Measurements from ENCODE around the gene UPK1A. TPM values are rescaled to one million over a fixed set of nuclear protein-coding genes. Genes with fewer than 3 reads are reported as not detected.

UPK1A gene
- total RNA-seq, 1 experiment from 2014 or later = not detected

GRCh38 chr19:35710784-35711723, 44.7 kb downstream of the UPK1A start:
- no peak for TF ChIP-seq CTCF (IDR thresholded peaks at IDR 0.05; ENCODE audit: unreplicated experiment)
- POLR2A ChIA-PET = interaction anchor here (1.0 to 1.3 kb wide), 2 partner anchors 17 to 29 kb away, joined by 3 read pairs; no protein-coding TSS in a partner anchor
- Mint-ChIP-seq H3K4me3 (ENCODE audit: unreplicated experiment) (no peak overlapping the region), H3K36me3 (ENCODE audit: insufficient read depth, unreplicated experiment) (no peaks in the 10 kb centered on the region), H3K27ac (ENCODE audit: low read depth, unreplicated experiment) (no peak overlapping the region), H3K27me3 (ENCODE audit: insufficient read depth, unreplicated experiment) (no peaks in the 10 kb centered on the region), H3K9me3 (ENCODE audit: unreplicated experiment) (no peaks in the 10 kb centered on the region), H3K4me1 (ENCODE audit: insufficient read depth, unreplicated experiment) (peaks cover 5% of the 10 kb centered on the region)
- BruUV-seq (replicated peaks) = no TSS peak
- intact Hi-C loops (cut with micrococcal nuclease) = no loop called here
- CTCF ChIA-PET = interaction anchor here (0.6 to 1.8 kb wide), 4 partner anchors 14 to 163 kb away, joined by 3 to 6 read pairs (median 4); no protein-coding TSS in a partner anchor
- no peak for DNase-seq (ENCODE audit: unreplicated experiment)

- H3K27me3 Mint-ChIP-seq (ENCODE audit: insufficient read depth, unreplicated experiment) = no peaks in the 10 kb centered on the region
- H3K36me3 Mint-ChIP-seq (ENCODE audit: insufficient read depth, unreplicated experiment) = no peaks in the 10 kb centered on the region
- POLR2A ChIA-PET = interaction anchor here (1.0 to 1.3 kb wide), 3 partner anchors 19 to 163 kb away, joined by 3 read pairs; no protein-coding TSS in a partner anchor
- no peak for TF ChIP-seq CTCF (IDR thresholded peaks at IDR 0.05; ENCODE audit: unreplicated experiment)
- DNase-seq (ENCODE audit: unreplicated experiment) = no peak
- CTCF ChIA-PET = interaction anchor here (0.6 to 1.8 kb wide), 6 partner anchors 18 to 264 kb away, joined by 3 to 6 read pairs (median 4); partner anchors contain the start of gene COX6B1
- intact Hi-C loops (cut with micrococcal nuclease) = no loop called here
- no TSS peak for BruUV-seq (replicated peaks)
- H3K4me1 Mint-ChIP-seq (ENCODE audit: insufficient read depth, unreplicated experiment) = peaks cover 13% of the 10 kb centered on the region
- no peak overlapping the region for H3K4me3 Mint-ChIP-seq (ENCODE audit: unreplicated experiment)
- no peaks in the 10 kb centered on the region for H3K9me3 Mint-ChIP-seq (ENCODE audit: unreplicated experiment)
- no peak overlapping the region for H3K27ac Mint-ChIP-seq (ENCODE audit: low read depth, unreplicated experiment)
Measured at GRCh38 chr19:35712567-35713505, 46.5 kb downstream of the UPK1A start.

- BruUV-seq (replicated peaks) = no TSS peak
- intact Hi-C loops (cut with micrococcal nuclease) = no loop called here
- H3K4me3 Mint-ChIP-seq (ENCODE audit: unreplicated experiment) = no peak overlapping the region
- ChIA-PET POLR2A (no interaction called here), CTCF (interaction anchor here (0.6 kb wide), 1 partner anchor 65 kb away, joined by 3 read pairs; the partner anchor contains the start of gene COX6B1)
- no peak overlapping the region for H3K27ac Mint-ChIP-seq (ENCODE audit: low read depth, unreplicated experiment)
- no peaks in the 10 kb centered on the region for H3K9me3 Mint-ChIP-seq (ENCODE audit: unreplicated experiment)
- DNase-seq (ENCODE audit: unreplicated experiment) = no peak
- H3K4me1 Mint-ChIP-seq (ENCODE audit: insufficient read depth, unreplicated experiment) = peaks cover 13% of the 10 kb centered on the region
- TF ChIP-seq CTCF (IDR thresholded peaks at IDR 0.05; ENCODE audit: unreplicated experiment) = no peak
- no peaks in the 10 kb centered on the region for H3K27me3 Mint-ChIP-seq (ENCODE audit: insufficient read depth, unreplicated experiment)
- H3K36me3 Mint-ChIP-seq (ENCODE audit: insufficient read depth, unreplicated experiment) = no peaks in the 10 kb centered on the region
Measured at GRCh38 chr19:35713506-35713850, 47.2 kb downstream of the UPK1A start.
